ENCODE data around the gene MAP3K7. TPM values are rescaled to one million over a fixed set of nuclear protein-coding genes. Genes with fewer than 3 reads are reported as not detected.

Gene MAP3K7
- total RNA-seq, 3 donors from 2014 or later (not counting 1 experiment from before 2014, with no cell fraction given), result 17.5 to 30.2 (median 27.5) TPM

DNA sequence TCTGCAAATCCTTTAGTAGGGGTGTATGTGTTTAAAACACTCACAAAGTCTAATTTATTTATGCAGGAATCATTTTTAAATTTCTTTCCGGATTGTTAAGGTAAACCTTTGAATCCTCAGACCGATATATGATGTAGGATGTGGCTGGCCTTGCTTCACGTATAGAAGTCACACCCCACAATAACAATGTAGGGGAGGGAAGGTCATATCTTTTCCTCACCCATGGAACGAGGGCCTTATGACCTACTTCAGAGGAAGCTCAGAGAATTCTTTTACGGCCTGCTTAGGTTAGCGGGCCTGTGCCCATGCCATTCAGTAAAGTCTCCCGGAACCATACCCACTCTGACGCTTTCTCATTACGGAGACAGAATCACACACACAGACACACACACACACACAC lies 102.9 kb downstream of the MAP3K7 start:
- Histone ChIP-seq H3K36me3 (ENCODE audit: control insufficient read depth, insufficient read depth, low read length) (no peaks in the 10 kb centered on the region), H3K9me3 (ENCODE audit: control insufficient read depth, insufficient read depth, low read length) (no peaks in the 10 kb centered on the region), H3K27ac (ENCODE audit: low read length) (no peak overlapping the region), H3K27me3 (ENCODE audit: control insufficient read depth, insufficient read depth, low read length) (no peaks in the 10 kb centered on the region), H3K4me3 (ENCODE audit: low read length) (no peak overlapping the region), H3K4me1 (ENCODE audit: control insufficient read depth, insufficient read depth, low read length) (peaks cover 4% of the 10 kb centered on the region)
- H3K4me1 Mint-ChIP-seq, result peaks cover 5% of the 10 kb centered on the region in 2 donors
- no peak for ATAC-seq
- intact Hi-C loops (cut with micrococcal nuclease), result no loop called here
- H3K27ac Mint-ChIP-seq, result no peak overlapping the region
- H3K4me3 Mint-ChIP-seq, result no peak overlapping the region
- no peaks in the 10 kb centered on the region for H3K9me3 Mint-ChIP-seq
- DNase-seq, result no peak
- H3K27me3 Mint-ChIP-seq (ENCODE audit: low read depth in 2 of 2), result peaks cover under 1 to 2% of the 10 kb centered on the region in 2 donors
- H3K36me3 Mint-ChIP-seq, result no peaks in the 10 kb centered on the region
- TF ChIP-seq, protein P1, sequence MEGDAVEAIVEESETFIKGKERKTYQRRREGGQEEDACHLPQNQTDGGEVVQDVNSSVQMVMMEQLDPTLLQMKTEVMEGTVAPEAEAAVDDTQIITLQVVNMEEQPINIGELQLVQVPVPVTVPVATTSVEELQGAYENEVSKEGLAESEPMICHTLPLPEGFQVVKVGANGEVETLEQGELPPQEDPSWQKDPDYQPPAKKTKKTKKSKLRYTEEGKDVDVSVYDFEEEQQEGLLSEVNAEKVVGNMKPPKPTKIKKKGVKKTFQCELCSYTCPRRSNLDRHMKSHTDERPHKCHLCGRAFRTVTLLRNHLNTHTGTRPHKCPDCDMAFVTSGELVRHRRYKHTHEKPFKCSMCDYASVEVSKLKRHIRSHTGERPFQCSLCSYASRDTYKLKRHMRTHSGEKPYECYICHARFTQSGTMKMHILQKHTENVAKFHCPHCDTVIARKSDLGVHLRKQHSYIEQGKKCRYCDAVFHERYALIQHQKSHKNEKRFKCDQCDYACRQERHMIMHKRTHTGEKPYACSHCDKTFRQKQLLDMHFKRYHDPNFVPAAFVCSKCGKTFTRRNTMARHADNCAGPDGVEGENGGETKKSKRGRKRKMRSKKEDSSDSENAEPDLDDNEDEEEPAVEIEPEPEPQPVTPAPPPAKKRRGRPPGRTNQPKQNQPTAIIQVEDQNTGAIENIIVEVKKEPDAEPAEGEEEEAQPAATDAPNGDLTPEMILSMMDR (IDR thresholded peaks at IDR 0.05), result no peak
- WGBS (ENCODE audit: insufficient coverage), result 94% methylated on average over 6 of the region's 9 CpGs

DNA sequence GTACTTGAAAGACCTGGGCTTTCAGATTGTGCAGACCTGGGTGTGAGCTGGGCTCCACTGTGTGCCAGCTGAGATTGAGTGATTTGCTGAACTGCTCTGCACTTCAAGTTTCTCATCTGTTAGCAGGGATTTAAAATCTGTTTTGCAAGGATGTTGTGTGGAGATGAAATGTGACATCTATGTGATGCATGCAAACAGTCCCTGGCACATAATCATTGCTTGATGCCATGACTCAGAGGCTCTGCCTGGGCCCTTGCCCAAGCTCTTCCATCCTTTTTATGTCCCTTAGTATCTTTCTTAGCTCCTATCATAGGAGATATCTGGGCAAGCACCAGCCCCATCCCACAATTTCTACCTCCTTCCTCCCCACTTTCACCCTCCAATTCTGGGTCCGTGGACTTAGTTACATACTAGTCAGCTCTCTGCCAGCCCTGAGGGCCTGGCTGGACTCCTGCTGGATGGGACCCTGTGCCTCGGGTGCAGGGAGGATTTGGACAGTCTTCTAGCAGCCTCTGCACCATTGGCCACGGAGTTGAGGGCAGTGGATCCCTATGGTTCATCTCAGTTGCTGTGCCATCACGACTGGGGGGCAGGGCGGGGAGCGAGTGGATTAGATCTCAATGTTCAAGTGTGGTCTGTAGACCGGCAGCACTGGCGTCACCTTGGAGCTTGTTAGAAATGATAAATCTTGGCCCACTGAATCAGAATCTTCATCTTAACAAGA lies 103.6 kb downstream of the MAP3K7 start:
- intact Hi-C loops (cut with micrococcal nuclease), result no loop called here
- no peak overlapping the region for H3K27ac Mint-ChIP-seq
- Histone ChIP-seq H3K4me1 (ENCODE audit: control insufficient read depth, insufficient read depth, low read length) (peaks cover 7% of the 10 kb centered on the region), H3K27ac (ENCODE audit: low read length) (no peak overlapping the region), H3K36me3 (ENCODE audit: control insufficient read depth, insufficient read depth, low read length) (no peaks in the 10 kb centered on the region), H3K9me3 (ENCODE audit: control insufficient read depth, insufficient read depth, low read length) (no peaks in the 10 kb centered on the region), H3K27me3 (ENCODE audit: control insufficient read depth, insufficient read depth, low read length) (no peaks in the 10 kb centered on the region), H3K4me3 (ENCODE audit: low read length) (no peak overlapping the region)
- H3K36me3 Mint-ChIP-seq, result no peaks in the 10 kb centered on the region
- TF ChIP-seq, protein P1 (IDR thresholded peaks at IDR 0.05), result no peak
- no peaks in the 10 kb centered on the region for H3K27me3 Mint-ChIP-seq (ENCODE audit: low read depth in 2 of 2)
- H3K4me3 Mint-ChIP-seq, result no peak overlapping the region
- 90% methylated on average over 8 of the region's 8 CpGs for whole genome bisulfite sequencing (ENCODE audit: insufficient coverage)
- no peaks in the 10 kb centered on the region for H3K9me3 Mint-ChIP-seq
- ATAC-seq (no peak), DNase-seq (no peak)
- H3K4me1 Mint-ChIP-seq, result peaks cover 8% of the 10 kb centered on the region in 2 donors

DNA sequence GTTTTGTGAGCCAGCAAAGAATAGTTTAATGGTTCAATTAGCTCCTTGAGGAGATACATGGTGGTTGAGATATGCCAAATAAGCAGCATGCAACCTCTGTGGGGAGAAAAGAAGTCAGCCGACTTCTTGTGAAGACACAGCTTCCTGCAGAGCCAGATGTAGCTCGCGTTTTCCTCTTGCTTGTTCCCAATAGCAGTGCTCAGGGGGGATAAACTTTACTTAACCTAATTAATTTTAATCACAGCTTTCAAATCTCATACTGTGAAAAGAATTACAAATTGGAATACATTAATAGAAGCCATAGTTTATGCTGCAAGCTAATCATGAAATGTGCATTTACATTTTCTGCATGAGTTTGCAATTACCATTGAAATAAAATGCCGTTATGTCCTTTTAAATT lies 106.2 kb downstream of the MAP3K7 start:
- Histone ChIP-seq H3K27me3 (ENCODE audit: control insufficient read depth, insufficient read depth, low read length) (no peaks in the 10 kb centered on the region), H3K9me3 (ENCODE audit: control insufficient read depth, insufficient read depth, low read length) (no peaks in the 10 kb centered on the region), H3K36me3 (ENCODE audit: control insufficient read depth, insufficient read depth, low read length) (no peaks in the 10 kb centered on the region), H3K4me3 (ENCODE audit: low read length) (no peak overlapping the region), H3K27ac (ENCODE audit: low read length) (no peak overlapping the region), H3K4me1 (ENCODE audit: control insufficient read depth, insufficient read depth, low read length) (peaks cover 11% of the 10 kb centered on the region)
- Mint-ChIP-seq H3K4me1 (peaks cover 8% of the 10 kb centered on the region in 2 donors), H3K27me3 (ENCODE audit: low read depth in 2 of 2) (no peaks in the 10 kb centered on the region), H3K27ac (no peak overlapping the region), H3K36me3 (no peaks in the 10 kb centered on the region), H3K4me3 (no peak overlapping the region), H3K9me3 (no peaks in the 10 kb centered on the region)
- intact Hi-C loops (cut with micrococcal nuclease), result no loop called here
- DNase-seq (no peak), ATAC-seq (no peak)
- WGBS (ENCODE audit: insufficient coverage), result 94% methylated on average over 4 of the region's 4 CpGs
- TF ChIP-seq, protein P1 (IDR thresholded peaks at IDR 0.05), result no peak

DNA sequence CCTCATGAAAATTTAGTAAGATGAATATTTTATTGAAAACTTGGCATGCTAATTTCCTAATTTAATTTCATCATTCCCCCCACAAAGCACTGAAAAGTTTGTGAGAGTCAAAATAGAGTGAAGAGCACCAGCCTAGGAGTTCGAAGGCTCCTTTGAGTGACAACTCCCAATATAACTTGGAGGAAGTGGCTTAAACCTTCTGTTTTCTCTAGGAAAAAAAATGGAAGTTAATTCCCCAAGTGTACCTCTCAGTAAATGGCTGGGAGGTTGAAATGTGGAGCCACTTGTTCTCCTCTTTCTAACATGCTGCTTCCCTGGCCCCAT lies 107.3 kb downstream of the MAP3K7 start:
- ATAC-seq, result no peak

More for the DNA sequence above, 107.3 kb downstream of the MAP3K7 start:
- Histone ChIP-seq H3K36me3 (ENCODE audit: control insufficient read depth, insufficient read depth, low read length) (no peaks in the 10 kb centered on the region), H3K9me3 (ENCODE audit: control insufficient read depth, insufficient read depth, low read length) (no peaks in the 10 kb centered on the region), H3K27ac (ENCODE audit: low read length) (no peak overlapping the region), H3K27me3 (ENCODE audit: control insufficient read depth, insufficient read depth, low read length) (no peaks in the 10 kb centered on the region), H3K4me3 (ENCODE audit: low read length) (no peak overlapping the region), H3K4me1 (ENCODE audit: control insufficient read depth, insufficient read depth, low read length) (peaks cover 13% of the 10 kb centered on the region)
- Mint-ChIP-seq H3K36me3 (no peaks in the 10 kb centered on the region), H3K27ac (peak overlapping the region in 1 of 2 donors; percentile 87), H3K27me3 (ENCODE audit: low read depth in 2 of 2) (no peaks in the 10 kb centered on the region), H3K4me3 (no peak overlapping the region), H3K4me1 (peaks cover 8% of the 10 kb centered on the region in 2 donors), H3K9me3 (no peaks in the 10 kb centered on the region)
- WGBS (ENCODE audit: insufficient coverage), result no CpG with 5 or more reads among the region's 1 CpG
- TF ChIP-seq, protein P1 (IDR thresholded peaks at IDR 0.05), result peak; percentile 51
- intact Hi-C loops (cut with micrococcal nuclease), result loop anchor here (1.0 to 5.0 kb wide), 6 partner anchors 52 to 539 kb away; no protein-coding TSS in a partner anchor
- no peak for DNase-seq
